K562 (cell line): ENCODE measurements around the gene CRADD. TPM values are rescaled to one million over a fixed set of nuclear protein-coding genes. Genes with fewer than 3 reads are reported as not detected.

Source experiments
- CBX5 ChIP-seq: IDR thresholded peaks from 2 replicates; pipeline ENCODE4 v1.6.1; 2014; ENCODE audit warnings: low read depth, borderline replicate concordance
- CC2D1A ChIP-seq: fragments of 450-650 bp; IDR thresholded peaks from 2 replicates; pipeline ENCODE4 v1.6.1; 2017; ENCODE audit warnings: mild to moderate bottlenecking
- HDAC6 ChIP-seq: IDR thresholded peaks from 2 replicates; pipeline ENCODE4 v1.6.1; 2012; ENCODE audit warnings: low read depth, mild to moderate bottlenecking, control low read depth, inconsistent platforms, low read length, moderate library complexity
- HDGF ChIP-seq: fragments of 450-650 bp; IDR thresholded peaks from 2 replicates; pipeline ENCODE4 v1.6.1; 2016
- HEY1 ChIP-seq: fragments of 250-450 bp; sonication (Bioruptor Pico); IDR thresholded peaks from 2 replicates; pipeline ENCODE4 v1.5.0; 2020; ENCODE audit warnings: mild to moderate bottlenecking, moderate library complexity, borderline replicate concordance
- HNRNPH1 ChIP-seq: fragments of 200-400 bp; formaldehyde crosslinking; optimal IDR thresholded peaks from 2 replicates; pipeline ENCODE3; 2017; ENCODE audit warnings: low read depth, mild to moderate bottlenecking, low read length, moderate library complexity
- HSF4 ChIP-seq: fragments of 250-450 bp; sonication (Bioruptor Pico); IDR thresholded peaks from 2 replicates; pipeline ENCODE4 v2.1.2; 2022; ENCODE audit warnings: mild to moderate bottlenecking, moderate library complexity, borderline replicate concordance
- KAT8 ChIP-seq: fragments of 450-650 bp; IDR thresholded peaks from 2 replicates; pipeline ENCODE4 v1.6.1; 2016; ENCODE audit warnings: low read depth, mild to moderate bottlenecking
- NFATC3 ChIP-seq: fragments of 450-650 bp; IDR thresholded peaks from 2 replicates; pipeline ENCODE4 v1.6.1; 2017; ENCODE audit warnings: mild to moderate bottlenecking
- PPARD ChIP-seq: fragments of 250-450 bp; sonication (Bioruptor Pico); IDR thresholded peaks from 2 replicates; pipeline ENCODE4 v1.8.0; 2022; ENCODE audit warnings: inconsistent platforms, mild to moderate bottlenecking, moderate library complexity
- TAF15 ChIP-seq: fragments of 200-400 bp; formaldehyde crosslinking; IDR thresholded peaks from 2 replicates; pipeline ENCODE4 v1.6.1; 2017; ENCODE audit warnings: mild to moderate bottlenecking, low read depth, low read length, moderate library complexity
- ZNF133 ChIP-seq: fragments of 250-450 bp; sonication (Bioruptor Pico); IDR thresholded peaks from 2 replicates; pipeline ENCODE4 v1.4.0; 2020; ENCODE audit warnings: mild to moderate bottlenecking
- ZNF165 ChIP-seq: fragments of 250-450 bp; sonication (Bioruptor Pico); IDR thresholded peaks from 2 replicates; pipeline ENCODE4 v1.4.0; 2020; ENCODE audit warnings: borderline replicate concordance
- ZNF263 ChIP-seq: sonication (generic); formaldehyde crosslinking; IDR thresholded peaks from 2 replicates; pipeline ENCODE4 v1.8.0; 2022; ENCODE audit warnings: mild to moderate bottlenecking, missing genetic modification reagents, borderline replicate concordance
- ZNF282 ChIP-seq: sonication (generic); formaldehyde crosslinking; IDR thresholded peaks from 2 replicates; pipeline ENCODE4 v1.8.1; 2023; ENCODE audit warnings: missing genetic modification reagents
- polyA plus RNA-seq, 8 experiments: library from polyadenylated mRNA; depleted of rRNA in 4 of 8; stranded (reverse) in 5 of 8; unstranded in 3 of 8; fragments of >200 nt; fragmentation: Nextera tagmentation in 2 of 8; fragmentation: Illumina TruSeq in 1 of 8; extraction: Ambion mirVana in 2 of 8; extraction: Trizol in 1 of 8; gene quantifications; 2 replicates each; pipeline versions ENCODE4 v1.2.1 to v1.2.3, GENCODE V29; 2011 to 2014; ENCODE audit warnings: inconsistent platforms in 1 of 8, missing spikeins in 1 of 8
- total RNA-seq, 7 experiments: library from RNA; depleted of rRNA in 6 of 7; stranded (reverse); fragments of >200 nt in 6 of 7; fragmentation: Illumina TruSeq in 2 of 7; extraction: Trizol in 2 of 7; gene quantifications; 2 replicates each; pipeline versions ENCODE4 v1.2.1 to v1.2.3, GENCODE V29; 2011 to 2021; ENCODE audit warnings: low replicate concordance in 1 of 7
- TF ChIP-seq, protein P1 (sequence below): fragments of 250-450 bp; sonication (Bioruptor Pico); IDR thresholded peaks from 2 replicates; pipeline ENCODE4 v1.5.0; 2021
- TF ChIP-seq, protein P2 (sequence below): fragments of 250-450 bp; sonication (Bioruptor Pico); IDR thresholded peaks from 2 replicates; pipeline ENCODE4 v1.5.0; 2021
- TF ChIP-seq, protein P3 (sequence below), 2 experiments: fragments of 450-650 bp in 1 of 2; sonication (generic) in 1 of 2; formaldehyde crosslinking in 1 of 2; IDR thresholded peaks in 1 of 2; conservative IDR thresholded peaks in 1 of 2; 2 replicates each; pipeline versions ENCODE4 v1.6.1 to v1.8.1; 2016 to 2023; ENCODE audit warnings: mild to moderate bottlenecking in 2 of 2, moderate library complexity in 2 of 2, inconsistent platforms in 1 of 2, missing genetic modification reagents in 1 of 2
- TF ChIP-seq, protein P4 (sequence below): sonication (generic); formaldehyde crosslinking; IDR thresholded peaks from 2 replicates; pipeline ENCODE4 v1.8.1; 2023; ENCODE audit warnings: mild to moderate bottlenecking, missing genetic modification reagents
- TF ChIP-seq, protein P5 (sequence below): sonication (generic); formaldehyde crosslinking; IDR thresholded peaks from 2 replicates; pipeline ENCODE4 v1.8.1; 2023; ENCODE audit warnings: mild to moderate bottlenecking, missing genetic modification reagents
- TF ChIP-seq, protein P6 (sequence below): fragments of 450-650 bp; IDR thresholded peaks from 2 replicates; pipeline ENCODE4 v1.6.1; 2016

Gene CRADD
- total and polyA plus RNA-seq, 9 of the 15 experiments (the other 6 are each of a cell fraction or from before 2014, with no cell fraction given): 20.5 to 41.1 (median 25.9) TPM

DNA sequence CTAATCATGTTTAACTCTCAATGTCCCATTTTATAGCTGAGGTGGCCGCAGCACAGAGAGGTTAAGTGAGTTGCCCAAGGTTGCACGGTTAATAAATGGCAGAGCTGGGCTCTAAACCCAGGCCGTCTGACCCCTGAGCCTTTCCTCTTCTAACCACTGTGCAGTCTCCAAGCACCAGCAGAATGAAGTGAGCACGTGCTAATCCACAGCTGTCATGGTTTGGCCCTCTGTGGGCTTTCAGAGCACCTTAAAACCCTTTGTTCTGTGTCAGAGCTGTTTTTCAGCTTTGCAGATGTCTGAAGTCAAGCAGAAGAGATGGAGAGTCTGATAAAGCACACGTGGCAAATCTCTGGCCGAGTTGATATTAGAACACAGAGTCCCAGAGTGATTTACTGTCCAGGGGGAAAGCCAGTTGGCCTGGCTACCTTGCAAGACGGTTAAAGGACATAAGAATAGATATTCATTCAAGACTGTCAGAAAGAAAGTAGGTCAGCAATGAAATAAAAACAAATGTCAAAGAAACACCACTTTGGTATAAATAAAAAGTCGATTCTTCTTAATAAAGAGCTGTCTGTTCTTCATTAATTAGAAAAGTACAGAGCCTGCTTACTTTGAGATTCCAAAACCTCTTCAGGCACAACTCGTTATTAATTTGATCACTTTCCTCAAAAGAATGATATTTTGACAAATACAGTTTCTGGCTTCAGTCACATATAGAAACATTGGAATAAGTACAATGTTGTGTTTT lies 107.3 kb downstream of the CRADD start (continued):
- TF ChIP-seq, protein P1, sequence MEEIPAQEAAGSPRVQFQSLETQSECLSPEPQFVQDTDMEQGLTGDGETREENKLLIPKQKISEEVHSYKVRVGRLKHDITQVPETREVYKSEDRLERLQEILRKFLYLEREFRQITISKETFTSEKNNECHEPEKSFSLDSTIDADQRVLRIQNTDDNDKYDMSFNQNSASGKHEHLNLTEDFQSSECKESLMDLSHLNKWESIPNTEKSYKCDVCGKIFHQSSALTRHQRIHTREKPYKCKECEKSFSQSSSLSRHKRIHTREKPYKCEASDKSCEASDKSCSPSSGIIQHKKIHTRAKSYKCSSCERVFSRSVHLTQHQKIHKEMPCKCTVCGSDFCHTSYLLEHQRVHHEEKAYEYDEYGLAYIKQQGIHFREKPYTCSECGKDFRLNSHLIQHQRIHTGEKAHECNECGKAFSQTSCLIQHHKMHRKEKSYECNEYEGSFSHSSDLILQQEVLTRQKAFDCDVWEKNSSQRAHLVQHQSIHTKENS: no peak
- TF ChIP-seq, protein P2, sequence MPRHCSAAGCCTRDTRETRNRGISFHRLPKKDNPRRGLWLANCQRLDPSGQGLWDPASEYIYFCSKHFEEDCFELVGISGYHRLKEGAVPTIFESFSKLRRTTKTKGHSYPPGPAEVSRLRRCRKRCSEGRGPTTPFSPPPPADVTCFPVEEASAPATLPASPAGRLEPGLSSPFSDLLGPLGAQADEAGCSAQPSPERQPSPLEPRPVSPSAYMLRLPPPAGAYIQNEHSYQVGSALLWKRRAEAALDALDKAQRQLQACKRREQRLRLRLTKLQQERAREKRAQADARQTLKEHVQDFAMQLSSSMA: no peak
- TF ChIP-seq CC2D1A: no peak
- TF ChIP-seq, protein P3, sequence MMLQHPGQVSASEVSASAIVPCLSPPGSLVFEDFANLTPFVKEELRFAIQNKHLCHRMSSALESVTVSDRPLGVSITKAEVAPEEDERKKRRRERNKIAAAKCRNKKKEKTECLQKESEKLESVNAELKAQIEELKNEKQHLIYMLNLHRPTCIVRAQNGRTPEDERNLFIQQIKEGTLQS (IDR thresholded peaks at IDR 0.05): no peak
- TF ChIP-seq, protein P3 (CRISPR knock-in tag; conservative IDR thresholded peaks at IDR 0.05): no peak
- TF ChIP-seq HDGF: no peak
- TF ChIP-seq HEY1 (CRISPR knock-in tag): 0 out of 2 replicates have a peak, but pooled peaks have one; percentile 66
- TF ChIP-seq NFATC3: no peak
- no peak for TF ChIP-seq ZNF133 (CRISPR knock-in tag)
- TF ChIP-seq, protein P4, sequence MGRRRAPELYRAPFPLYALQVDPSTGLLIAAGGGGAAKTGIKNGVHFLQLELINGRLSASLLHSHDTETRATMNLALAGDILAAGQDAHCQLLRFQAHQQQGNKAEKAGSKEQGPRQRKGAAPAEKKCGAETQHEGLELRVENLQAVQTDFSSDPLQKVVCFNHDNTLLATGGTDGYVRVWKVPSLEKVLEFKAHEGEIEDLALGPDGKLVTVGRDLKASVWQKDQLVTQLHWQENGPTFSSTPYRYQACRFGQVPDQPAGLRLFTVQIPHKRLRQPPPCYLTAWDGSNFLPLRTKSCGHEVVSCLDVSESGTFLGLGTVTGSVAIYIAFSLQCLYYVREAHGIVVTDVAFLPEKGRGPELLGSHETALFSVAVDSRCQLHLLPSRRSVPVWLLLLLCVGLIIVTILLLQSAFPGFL: no peak
- no peak for TF ChIP-seq ZNF282 (CRISPR knock-in tag)
- TF ChIP-seq HSF4 (CRISPR knock-in tag): no peak
- TF ChIP-seq, protein P5, sequence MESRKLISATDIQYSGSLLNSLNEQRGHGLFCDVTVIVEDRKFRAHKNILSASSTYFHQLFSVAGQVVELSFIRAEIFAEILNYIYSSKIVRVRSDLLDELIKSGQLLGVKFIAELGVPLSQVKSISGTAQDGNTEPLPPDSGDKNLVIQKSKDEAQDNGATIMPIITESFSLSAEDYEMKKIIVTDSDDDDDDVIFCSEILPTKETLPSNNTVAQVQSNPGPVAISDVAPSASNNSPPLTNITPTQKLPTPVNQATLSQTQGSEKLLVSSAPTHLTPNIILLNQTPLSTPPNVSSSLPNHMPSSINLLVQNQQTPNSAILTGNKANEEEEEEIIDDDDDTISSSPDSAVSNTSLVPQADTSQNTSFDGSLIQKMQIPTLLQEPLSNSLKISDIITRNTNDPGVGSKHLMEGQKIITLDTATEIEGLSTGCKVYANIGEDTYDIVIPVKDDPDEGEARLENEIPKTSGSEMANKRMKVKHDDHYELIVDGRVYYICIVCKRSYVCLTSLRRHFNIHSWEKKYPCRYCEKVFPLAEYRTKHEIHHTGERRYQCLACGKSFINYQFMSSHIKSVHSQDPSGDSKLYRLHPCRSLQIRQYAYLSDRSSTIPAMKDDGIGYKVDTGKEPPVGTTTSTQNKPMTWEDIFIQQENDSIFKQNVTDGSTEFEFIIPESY (CRISPR knock-in tag): no peak
- no peak for TF ChIP-seq TAF15
- TF ChIP-seq ZNF165 (CRISPR knock-in tag): no peak
- TF ChIP-seq, protein P6, sequence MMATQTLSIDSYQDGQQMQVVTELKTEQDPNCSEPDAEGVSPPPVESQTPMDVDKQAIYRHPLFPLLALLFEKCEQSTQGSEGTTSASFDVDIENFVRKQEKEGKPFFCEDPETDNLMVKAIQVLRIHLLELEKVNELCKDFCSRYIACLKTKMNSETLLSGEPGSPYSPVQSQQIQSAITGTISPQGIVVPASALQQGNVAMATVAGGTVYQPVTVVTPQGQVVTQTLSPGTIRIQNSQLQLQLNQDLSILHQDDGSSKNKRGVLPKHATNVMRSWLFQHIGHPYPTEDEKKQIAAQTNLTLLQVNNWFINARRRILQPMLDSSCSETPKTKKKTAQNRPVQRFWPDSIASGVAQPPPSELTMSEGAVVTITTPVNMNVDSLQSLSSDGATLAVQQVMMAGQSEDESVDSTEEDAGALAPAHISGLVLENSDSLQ: peak; percentile 93
- TF ChIP-seq CBX5: no peak
- TF ChIP-seq ZNF263: peak; percentile 12; the same call in 1 of the 2 replicates
- no peak for TF ChIP-seq HNRNPH1
- no peak for TF ChIP-seq HDAC6
- no peak for TF ChIP-seq KAT8
- TF ChIP-seq PPARD (CRISPR knock-in tag): no peak
